GM23338 (cell line): Measurements from ENCODE around the gene VPS4A. TPM values are rescaled to one million over a fixed set of nuclear protein-coding genes. Genes with fewer than 3 reads are reported as not detected.

Experiments used
- ATAC-seq: fragments of 200-7000 bp; cut with Tn5 transposase; 3 replicates; pipeline ENCODE4 v1.9.1; 2020
- DNase-seq: peaks from one replicate; pipeline ENCODE4 v3.0.0-alpha.2; 2015; ENCODE audit warnings: low spot score
- H2AFZ ChIP-seq: fragments of 200-600 bp; sonication (generic); 2 replicates; pipeline ENCODE4 v1.8.0; 2016; ENCODE audit warnings: antibody characterized with exemption, mild to moderate bottlenecking, moderate library complexity
- H3F3A ChIP-seq: fragments of 200-600 bp; sonication (generic); replicated peaks from 2 replicates; pipeline ENCODE4 v1.8.0; 2017; ENCODE audit warnings: antibody characterized with exemption, mixed run types, low read depth
- H3K27ac ChIP-seq: fragments of 200-600 bp; sonication (generic); 2 replicates; pipeline ENCODE4 v1.6.1; 2016; ENCODE audit warnings: low read depth
- H3K27me3 ChIP-seq: fragments of 200-600 bp; sonication (generic); 2 replicates; pipeline ENCODE4 v1.8.0; 2016; ENCODE audit warnings: mild to moderate bottlenecking, mixed run types, moderate library complexity; ENCODE audit not compliant: insufficient read depth
- H3K36me3 ChIP-seq: fragments of 200-600 bp; sonication (generic); 2 replicates; pipeline ENCODE4 v1.8.0; 2016; ENCODE audit warnings: mild to moderate bottlenecking; ENCODE audit not compliant: insufficient read depth
- H3K4me1 ChIP-seq: fragments of 200-600 bp; sonication (generic); 2 replicates; pipeline ENCODE4 v1.8.0; 2016; ENCODE audit warnings: mild to moderate bottlenecking, moderate library complexity; ENCODE audit not compliant: insufficient read depth
- H3K4me2 ChIP-seq: fragments of 200-600 bp; sonication (generic); 2 replicates; pipeline ENCODE4 v1.7.1; 2017; ENCODE audit warnings: mixed run types
- H3K4me3 ChIP-seq: fragments of 200-600 bp; sonication (generic); 2 replicates; pipeline ENCODE4 v1.6.1; 2016; ENCODE audit warnings: mixed run types
- H3K79me2 ChIP-seq: fragments of 200-600 bp; sonication (generic); replicated peaks from 2 replicates; pipeline ENCODE4 v1.8.0; 2017; ENCODE audit warnings: mild to moderate bottlenecking; ENCODE audit not compliant: insufficient read depth
- H3K9me2 ChIP-seq: fragments of 200-600 bp; sonication (generic); 2 replicates; pipeline ENCODE4 v1.8.0; 2017; ENCODE audit not compliant: insufficient read depth
- H4K20me1 ChIP-seq: fragments of 200-600 bp; sonication (generic); replicated peaks from 2 replicates; pipeline ENCODE4 v1.8.0; 2017; ENCODE audit warnings: mild to moderate bottlenecking; ENCODE audit not compliant: insufficient read depth
- H3K27ac Mint-ChIP-seq: 2 replicates; pipeline ENCODE4 v1.8.0; 2020; ENCODE audit warnings: inconsistent platforms, mild to moderate bottlenecking, moderate library complexity, mixed read lengths
- H3K27me3 Mint-ChIP-seq: 3 replicates; pipeline ENCODE4 v1.8.0; 2022; ENCODE audit warnings: low read depth, mild to moderate bottlenecking, moderate library complexity, mixed read lengths, inconsistent platforms; ENCODE audit not compliant: insufficient read depth, poor library complexity
- H3K36me3 Mint-ChIP-seq: 3 replicates; pipeline ENCODE4 v1.8.0; 2021; ENCODE audit warnings: low read depth, mild to moderate bottlenecking, inconsistent platforms, moderate library complexity, mixed read lengths
- H3K4me1 Mint-ChIP-seq: 3 replicates; pipeline ENCODE4 v1.8.0; 2020; ENCODE audit warnings: mild to moderate bottlenecking, inconsistent platforms, mixed read lengths
- H3K4me3 Mint-ChIP-seq: 3 replicates; pipeline ENCODE4 v1.8.0; 2021; ENCODE audit warnings: moderate library complexity, mild to moderate bottlenecking, inconsistent platforms, mixed read lengths
- H3K9me3 Mint-ChIP-seq: 3 replicates; pipeline ENCODE4 v1.8.0; 2020; ENCODE audit warnings: moderate library complexity, mild to moderate bottlenecking, inconsistent platforms, mixed read lengths
- CREB1 ChIP-seq: fragments of 250-450 bp; sonication (Bioruptor Pico); IDR thresholded peaks from 2 replicates; pipeline ENCODE4 v1.5.0; 2020; ENCODE audit warnings: low read depth, mild to moderate bottlenecking, moderate library complexity
- JUNB ChIP-seq: IDR thresholded peaks from one replicate; pipeline ENCODE4 v1.6.1; 2016; ENCODE audit warnings: antibody characterized with exemption; ENCODE audit not compliant: unreplicated experiment
- POLR2AphosphoS5 ChIP-seq: IDR thresholded peaks from 2 replicates; pipeline ENCODE4 v1.6.1; 2016; ENCODE audit warnings: antibody characterized with exemption, low read depth
- REST ChIP-seq: IDR thresholded peaks from one replicate; pipeline ENCODE4 v1.6.1; 2018; ENCODE audit warnings: antibody characterized with exemption; ENCODE audit not compliant: unreplicated experiment
- STAT1 ChIP-seq: IDR thresholded peaks from one replicate; pipeline ENCODE4 v1.6.1; 2016; ENCODE audit warnings: antibody characterized with exemption; ENCODE audit not compliant: unreplicated experiment
- ZNF114 ChIP-seq: fragments of 250-450 bp; sonication (Bioruptor Pico); IDR thresholded peaks from 2 replicates; pipeline ENCODE4 v1.5.0; 2020; ENCODE audit warnings: mild to moderate bottlenecking, moderate library complexity
- ZNF331 ChIP-seq: fragments of 250-450 bp; sonication (Bioruptor Pico); IDR thresholded peaks from 2 replicates; pipeline ENCODE4 v1.5.0; 2020; ENCODE audit warnings: low read depth, mild to moderate bottlenecking, moderate library complexity
- polyA plus RNA-seq: library from polyadenylated mRNA; unstranded; fragments of >200 nt; fragmentation: Nextera tagmentation; extraction: Ambion mirVana; gene quantifications from 2 replicates; pipeline ENCODE4 v1.2.1, GENCODE V29; 2016
- total RNA-seq: library from RNA; depleted of rRNA; stranded (reverse); fragments of >200 nt; shearing (Covaris generic); gene quantifications from 2 replicates; pipeline ENCODE4 v1.2.3, GENCODE V29; 2014
- TF ChIP-seq, protein P1 (sequence below), 2 experiments: fragments of 200-600 bp in 1 of 2; sonication (generic) in 1 of 2; conservative IDR thresholded peaks; 2 replicates each; pipeline versions ENCODE4 v1.5.1 to v1.6.1; 2016 to 2017; ENCODE audit warnings: antibody characterized with exemption in 2 of 2, low read depth in 2 of 2, mild to moderate bottlenecking in 2 of 2, moderate library complexity in 1 of 2
- TF ChIP-seq, protein P2 (sequence below): IDR thresholded peaks from 2 replicates; pipeline ENCODE4 v1.6.1; 2016; ENCODE audit warnings: antibody characterized with exemption

VPS4A gene
- total and polyA plus RNA-seq, 2 experiments from 2014 or later: 29.1 to 32.7 TPM

DNA sequence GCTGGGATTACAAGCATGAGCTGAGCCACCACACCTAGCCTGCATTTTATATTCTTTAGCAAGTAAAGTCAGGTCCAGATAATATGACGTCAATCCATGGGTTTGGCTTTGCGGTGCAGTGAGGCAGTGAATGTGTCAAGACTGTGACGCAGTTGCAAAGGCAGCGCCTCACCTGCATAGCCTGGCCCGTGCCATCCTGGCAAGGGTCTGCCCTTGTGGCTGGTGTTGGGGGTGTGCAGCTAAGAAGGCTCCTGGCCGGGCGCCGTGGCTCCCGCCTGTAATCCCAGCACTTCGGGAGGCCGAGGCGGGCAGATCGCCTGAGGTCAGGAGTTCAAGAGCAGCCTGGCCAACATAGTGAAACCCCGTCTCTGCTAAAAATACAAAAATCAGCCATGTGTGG is 12.3 kb downstream of the VPS4A start:
- Histone ChIP-seq H3F3A (peaks cover 23% of the 10 kb centered on the region; the same call in 1 of the 2 replicates), H3K36me3 (peaks cover 15% of the 10 kb centered on the region), H2AFZ (no peak overlapping the region), H3K9me2 (no peaks in the 10 kb centered on the region), H3K4me1 (peaks cover 11% of the 10 kb centered on the region), H3K4me2 (no peak overlapping the region), H3K27me3 (no peaks in the 10 kb centered on the region), H3K79me2 (peaks cover 40% of the 10 kb centered on the region), H3K4me3 (no peak overlapping the region), H3K27ac (peak overlapping the region; percentile 39; the same call in 1 of the 2 replicates), H4K20me1 (peaks cover 42% of the 10 kb centered on the region)
- H3K4me3 Mint-ChIP-seq: no peak overlapping the region
- DNase-seq: no peak
- no peak overlapping the region for H3K27ac Mint-ChIP-seq
- TF ChIP-seq, protein P1, sequence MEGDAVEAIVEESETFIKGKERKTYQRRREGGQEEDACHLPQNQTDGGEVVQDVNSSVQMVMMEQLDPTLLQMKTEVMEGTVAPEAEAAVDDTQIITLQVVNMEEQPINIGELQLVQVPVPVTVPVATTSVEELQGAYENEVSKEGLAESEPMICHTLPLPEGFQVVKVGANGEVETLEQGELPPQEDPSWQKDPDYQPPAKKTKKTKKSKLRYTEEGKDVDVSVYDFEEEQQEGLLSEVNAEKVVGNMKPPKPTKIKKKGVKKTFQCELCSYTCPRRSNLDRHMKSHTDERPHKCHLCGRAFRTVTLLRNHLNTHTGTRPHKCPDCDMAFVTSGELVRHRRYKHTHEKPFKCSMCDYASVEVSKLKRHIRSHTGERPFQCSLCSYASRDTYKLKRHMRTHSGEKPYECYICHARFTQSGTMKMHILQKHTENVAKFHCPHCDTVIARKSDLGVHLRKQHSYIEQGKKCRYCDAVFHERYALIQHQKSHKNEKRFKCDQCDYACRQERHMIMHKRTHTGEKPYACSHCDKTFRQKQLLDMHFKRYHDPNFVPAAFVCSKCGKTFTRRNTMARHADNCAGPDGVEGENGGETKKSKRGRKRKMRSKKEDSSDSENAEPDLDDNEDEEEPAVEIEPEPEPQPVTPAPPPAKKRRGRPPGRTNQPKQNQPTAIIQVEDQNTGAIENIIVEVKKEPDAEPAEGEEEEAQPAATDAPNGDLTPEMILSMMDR (conservative IDR thresholded peaks at IDR 0.05; ENCODE audit: low read depth in 2 of 2): no peak
- TF ChIP-seq ZNF331 (CRISPR knock-in tag) (no peak), ZNF114 (no peak), POLR2AphosphoS5 (no peak; the same call in 1 of the 2 replicates), REST (no peak), CREB1 (CRISPR knock-in tag) (no peak)
- TF ChIP-seq, protein P2, sequence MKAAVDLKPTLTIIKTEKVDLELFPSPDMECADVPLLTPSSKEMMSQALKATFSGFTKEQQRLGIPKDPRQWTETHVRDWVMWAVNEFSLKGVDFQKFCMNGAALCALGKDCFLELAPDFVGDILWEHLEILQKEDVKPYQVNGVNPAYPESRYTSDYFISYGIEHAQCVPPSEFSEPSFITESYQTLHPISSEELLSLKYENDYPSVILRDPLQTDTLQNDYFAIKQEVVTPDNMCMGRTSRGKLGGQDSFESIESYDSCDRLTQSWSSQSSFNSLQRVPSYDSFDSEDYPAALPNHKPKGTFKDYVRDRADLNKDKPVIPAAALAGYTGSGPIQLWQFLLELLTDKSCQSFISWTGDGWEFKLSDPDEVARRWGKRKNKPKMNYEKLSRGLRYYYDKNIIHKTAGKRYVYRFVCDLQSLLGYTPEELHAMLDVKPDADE: no peak
- no peak for ATAC-seq
- no peaks in the 10 kb centered on the region for H3K9me3 Mint-ChIP-seq
- peaks cover 21% of the 10 kb centered on the region for H3K27me3 Mint-ChIP-seq
- H3K36me3 Mint-ChIP-seq: peaks cover 89% of the 10 kb centered on the region
- peaks cover 8% of the 10 kb centered on the region for H3K4me1 Mint-ChIP-seq

- Mint-ChIP-seq H3K27ac (no peak overlapping the region), H3K4me3 (no peak overlapping the region), H3K4me1 (peaks cover 14% of the 10 kb centered on the region), H3K27me3 (peaks cover 23% of the 10 kb centered on the region), H3K9me3 (0 out of 3 replicates have a peak, but pooled peaks cover 1% of the 10 kb centered on the region), H3K36me3 (peaks cover 92% of the 10 kb centered on the region)
- ATAC-seq (no peak), DNase-seq (no peak)
- Histone ChIP-seq H4K20me1 (peaks cover 48% of the 10 kb centered on the region), H3K36me3 (peaks cover 15% of the 10 kb centered on the region), H2AFZ (no peak overlapping the region), H3F3A (peaks cover 27% of the 10 kb centered on the region; the same call in 1 of the 2 replicates), H3K9me2 (no peaks in the 10 kb centered on the region), H3K27me3 (no peaks in the 10 kb centered on the region), H3K27ac (peak overlapping the region; percentile 59; the same call in 1 of the 2 replicates), H3K4me3 (no peak overlapping the region), H3K4me1 (peaks cover 17% of the 10 kb centered on the region), H3K79me2 (peaks cover 47% of the 10 kb centered on the region), H3K4me2 (no peak overlapping the region)
- no peak for TF ChIP-seq ZNF114
- TF ChIP-seq STAT1: no peak
- TF ChIP-seq JUNB: no peak
- no peak for TF ChIP-seq POLR2AphosphoS5
- TF ChIP-seq CREB1 (CRISPR knock-in tag): no peak
Observed at GRCh38 chr16:69324013-69324531, 12.9 kb downstream of the VPS4A start.
